Upper lobe of right lung (tissue), 1 donor: Measurements from ENCODE around the gene IL12RB2. TPM values are rescaled to one million over a fixed set of nuclear protein-coding genes. Genes with fewer than 3 reads are reported as not detected.

Experiments
- ATAC-seq: fragments of 200-7000 bp; cut with Tn5 transposase; one replicate; pipeline ENCODE4 v1.9.1; 2020; ENCODE audit warnings: mild to moderate bottlenecking, moderate library complexity
- DNase-seq: peaks from one replicate; pipeline ENCODE4 v3.0.0-alpha.2; 2020
- H3K27ac ChIP-seq: fragments of 200-600 bp; one replicate; pipeline ENCODE4 v1.8.0; 2022
- H3K27me3 ChIP-seq: fragments of 200-600 bp; one replicate; pipeline ENCODE4 v1.8.0; 2022; ENCODE audit warnings: mild to moderate bottlenecking
- H3K36me3 ChIP-seq: fragments of 200-600 bp; one replicate; pipeline ENCODE4 v1.8.0; 2022
- H3K4me1 ChIP-seq: fragments of 200-600 bp; one replicate; pipeline ENCODE4 v1.8.0; 2022
- H3K4me3 ChIP-seq: fragments of 200-600 bp; one replicate; pipeline ENCODE4 v1.8.0; 2022; ENCODE audit warnings: mild to moderate bottlenecking
- H3K9me3 ChIP-seq: fragments of 200-600 bp; one replicate; pipeline ENCODE4 v1.8.0; 2022
- CTCF ChIP-seq: fragments of 200-600 bp; IDR thresholded peaks from one replicate; pipeline ENCODE4 v1.8.0; 2022; ENCODE audit warnings: antibody characterized with exemption
- intact Hi-C: fragments of 100-400 bp; cut with DNase I; formaldehyde crosslinking; loops from one replicate; pipeline ENCODE4 v1.11.0; 2022
- long read RNA-seq: library from polyadenylated mRNA; unstranded; transcript quantifications from one replicate; pipeline ENCODE4 v2.0.0, GENCODE V29; 2021
- total RNA-seq: library from RNA; stranded (reverse); fragmentation: NEBNext Ultra II Directional; extraction: Animal tissue kit (Norgen Biotek cat#: 25700); gene quantifications from one replicate; pipeline ENCODE4 v1.2.1, GENCODE V29; 2021
- donor health status: DM: no; HTN: yes; CAD: no; lungs with severe emphysema.

Gene IL12RB2
- total RNA-seq = 0.87 TPM
- long read RNA-seq, partial matches to known transcripts = 0 of 1 reads
- long read RNA-seq, other reads (novel, unspliced or antisense) = 1 of 1 reads

- H3K4me3 ChIP-seq = peak within 1 kb of the TSS; percentile 46
- no peaks in the 10 kb centered on the region for H3K9me3 ChIP-seq
- no peak within 1 kb of the TSS for H3K27ac ChIP-seq
- DNase-seq (peak; percentile 63), ATAC-seq (peak; percentile 72)
- no peaks in the 10 kb centered on the region for H3K4me1 ChIP-seq
- TF ChIP-seq CTCF = no peak
- peaks cover 23% of the 10 kb centered on the region for H3K27me3 ChIP-seq
- no peaks in the 10 kb centered on the region for H3K36me3 ChIP-seq
- intact Hi-C loops = no loop called here
Measured at GRCh38 chr1:67307251-67308060, at the start of gene IL12RB2. Gene IL12RB2, plus strand, starts transcription at chr1:67307873. Its CDS starts 12,496 bp downstream, at chr1:67320369.

- ATAC-seq = no peak
Measured at GRCh38 chr1:67261680-67262079, 46.0 kb upstream of the IL12RB2 start.

GRCh38 chr1:67262735-67263134 lies 44.9 kb upstream of the IL12RB2 start:
- Histone ChIP-seq H3K27me3 (no peaks in the 10 kb centered on the region), H3K4me1 (no peaks in the 10 kb centered on the region), H3K9me3 (no peaks in the 10 kb centered on the region), H3K36me3 (no peaks in the 10 kb centered on the region), H3K27ac (no peak overlapping the region), H3K4me3 (no peak overlapping the region)
- intact Hi-C loops = no loop called here
- TF ChIP-seq CTCF = no peak
- DNase-seq = no peak
- ATAC-seq = no peak

More at GRCh38 chr1:67261680-67262079, 46.0 kb upstream of the IL12RB2 start:
- no peaks in the 10 kb centered on the region for H3K27me3 ChIP-seq
- intact Hi-C loops = no loop called here
- H3K36me3 ChIP-seq = no peaks in the 10 kb centered on the region
- H3K9me3 ChIP-seq = no peaks in the 10 kb centered on the region
- TF ChIP-seq CTCF = peak; percentile 15
- no peak for DNase-seq
- no peak overlapping the region for H3K4me3 ChIP-seq
- H3K27ac ChIP-seq = no peak overlapping the region
- no peaks in the 10 kb centered on the region for H3K4me1 ChIP-seq

- DNase-seq (no peak), ATAC-seq (no peak)
- intact Hi-C loops = no loop called here
- Histone ChIP-seq H3K36me3 (no peaks in the 10 kb centered on the region), H3K9me3 (no peaks in the 10 kb centered on the region), H3K4me1 (no peaks in the 10 kb centered on the region), H3K27me3 (no peaks in the 10 kb centered on the region), H3K4me3 (no peak overlapping the region), H3K27ac (no peak overlapping the region)
- no peak for TF ChIP-seq CTCF
Measured at GRCh38 chr1:67264152-67264551, 43.5 kb upstream of the IL12RB2 start.

GRCh38 chr1:67264899-67265298 lies 42.8 kb upstream of the IL12RB2 start:
- Histone ChIP-seq H3K9me3 (no peaks in the 10 kb centered on the region), H3K4me1 (no peaks in the 10 kb centered on the region), H3K27me3 (no peaks in the 10 kb centered on the region), H3K4me3 (no peak overlapping the region), H3K27ac (no peak overlapping the region), H3K36me3 (no peaks in the 10 kb centered on the region)
- DNase-seq (no peak), ATAC-seq (no peak)
- intact Hi-C loops = no loop called here
- no peak for TF ChIP-seq CTCF
